ENCODE results near the gene RIMKLA. TPM values are rescaled to one million over a fixed set of nuclear protein-coding genes. Genes with fewer than 3 reads are reported as not detected.
A peak's percentile ranks its signal among the peaks of the same experiment; 100 is the strongest.

RIMKLA gene
- total and polyA plus RNA-seq, 2 of the 13 experiments (the other 11 are each of a cell fraction or from before 2014, with no cell fraction given) = 2.5 to 3.8 TPM

DNA sequence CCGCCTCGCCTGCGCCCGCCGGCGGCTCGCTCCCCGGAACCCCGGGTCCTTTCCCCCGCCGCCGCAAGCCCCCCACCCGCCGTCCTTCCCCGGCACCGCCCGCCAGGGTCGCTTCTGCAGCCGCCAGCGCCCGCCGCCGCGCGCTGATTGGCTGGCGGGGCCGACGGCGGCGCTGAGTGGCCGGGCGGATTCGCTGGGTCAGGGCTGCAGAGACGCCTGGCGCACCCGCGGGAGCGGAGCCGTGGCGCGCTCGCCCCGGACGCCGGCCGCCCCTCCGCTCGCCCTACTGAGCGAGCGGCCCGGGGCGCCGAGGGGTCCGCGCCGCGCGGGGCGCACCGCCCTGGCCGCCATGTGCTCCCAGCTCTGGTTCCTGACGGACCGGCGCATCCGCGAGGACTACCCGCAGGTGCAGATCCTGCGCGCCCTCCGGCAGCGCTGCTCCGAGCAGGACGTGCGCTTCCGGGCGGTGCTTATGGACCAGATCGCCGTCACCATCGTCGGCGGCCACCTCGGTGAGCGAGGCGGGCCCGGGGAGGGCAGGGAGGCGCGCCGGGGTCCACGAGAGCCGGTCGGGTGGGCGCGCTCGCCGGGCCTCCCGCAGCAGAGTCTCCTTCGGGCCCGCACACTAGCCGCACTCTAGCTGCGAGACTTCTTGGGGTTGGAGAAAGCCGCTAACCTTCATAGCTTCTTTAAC, at the start of gene RIMKLA (continued):
- no peak for TF ChIP-seq ZXDC (CRISPR knock-in tag; IDR thresholded peaks at IDR 0.05)
- TF ChIP-seq FOXA1 (IDR thresholded peaks at IDR 0.05) = no peak
- TF ChIP-seq FOXA1 (CRISPR knock-in tag; IDR thresholded peaks at IDR 0.05) = no peak
- TF ChIP-seq ZNF383 (CRISPR knock-in tag; IDR thresholded peaks at IDR 0.05; ENCODE audit: borderline replicate concordance) = no peak
- no peak for TF ChIP-seq ZBTB44 (CRISPR knock-in tag; IDR thresholded peaks at IDR 0.05)
- TF ChIP-seq MYC (CRISPR knock-in tag; IDR thresholded peaks at IDR 0.05; ENCODE audit: borderline replicate concordance) = no peak
- TF ChIP-seq ZNF768 (CRISPR knock-in tag; IDR thresholded peaks at IDR 0.05) = peak; percentile 38; the same call in 1 of the 2 replicates
- TF ChIP-seq EZH2 (conservative IDR thresholded peaks at IDR 0.05; ENCODE audit: low read depth, low read length) = no peak
- peak; percentile 51; the same call in 1 of the 2 replicates for TF ChIP-seq ZNF546 (CRISPR knock-in tag; conservative IDR thresholded peaks at IDR 0.05)
- TF ChIP-seq SMAD9 (CRISPR knock-in tag; IDR thresholded peaks at IDR 0.05) = no peak
- no peak for TF ChIP-seq CCAR2 (optimal IDR thresholded peaks at IDR 0.05; ENCODE audit: low read depth, low read length)
- TF ChIP-seq EEA1 (CRISPR knock-in tag; IDR thresholded peaks at IDR 0.05; ENCODE audit: borderline replicate concordance) = peak; percentile 61; the same call in 1 of the 2 replicates
- TF ChIP-seq, protein P1, sequence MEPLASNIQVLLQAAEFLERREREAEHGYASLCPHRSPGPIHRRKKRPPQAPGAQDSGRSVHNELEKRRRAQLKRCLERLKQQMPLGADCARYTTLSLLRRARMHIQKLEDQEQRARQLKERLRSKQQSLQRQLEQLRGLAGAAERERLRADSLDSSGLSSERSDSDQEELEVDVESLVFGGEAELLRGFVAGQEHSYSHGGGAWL (CRISPR knock-in tag; IDR thresholded peaks at IDR 0.05) = no peak; the same call in 1 of the 2 replicates
- TF ChIP-seq SUZ12 (IDR thresholded peaks at IDR 0.05; ENCODE audit: low read depth, low read length) = no peak
- TF ChIP-seq ZNF766 (CRISPR knock-in tag; IDR thresholded peaks at IDR 0.05; ENCODE audit: borderline replicate concordance) = no peak
- no peak for TF ChIP-seq PLSCR1 (CRISPR knock-in tag; IDR thresholded peaks at IDR 0.05; ENCODE audit: borderline replicate concordance)
- no peak for TF ChIP-seq ZNF543 (CRISPR knock-in tag; IDR thresholded peaks at IDR 0.05)
- no peak for TF ChIP-seq CSRNP1 (CRISPR knock-in tag; IDR thresholded peaks at IDR 0.05)
- TF ChIP-seq ZMAT5 (CRISPR knock-in tag; IDR thresholded peaks at IDR 0.05; ENCODE audit: borderline replicate concordance, low read depth) = no peak
- no peak for TF ChIP-seq ZFP36 (IDR thresholded peaks at IDR 0.05; ENCODE audit: borderline replicate concordance, low read depth, low read length, partially characterized antibody)
- no peak for TF ChIP-seq ZNF205 (CRISPR knock-in tag; IDR thresholded peaks at IDR 0.05)
- TF ChIP-seq KAT2B (IDR thresholded peaks at IDR 0.05; ENCODE audit: borderline replicate concordance, low read depth, low read length) = no peak
- TF ChIP-seq NCOA5 (CRISPR knock-in tag; IDR thresholded peaks at IDR 0.05) = no peak

Measured in HepG2 (cell line).